ENCODE results near the gene FBL. TPM values are rescaled to one million over a fixed set of nuclear protein-coding genes. Genes with fewer than 3 reads are reported as not detected.

FBL gene
- polyA plus RNA-seq, 2 of the 4 experiments (the other 2 are of a cell fraction) = 716 to 1,141 TPM

- Histone ChIP-seq H3K4me3 (no peak overlapping the region), H3K4me2 (no peak overlapping the region), H3K9me3 (0 out of 3 replicates have a peak, but pooled peaks cover 2% of the 10 kb centered on the region), H3K27ac (no peak overlapping the region), H3K4me1 (no peaks in the 10 kb centered on the region)
- FAIRE-seq (no peak), DNase-seq (ENCODE audit: low read depth in 1 of 2, low spot score in 1 of 2) (no peak), ATAC-seq (no peak)
- POLR2A ChIA-PET = interaction anchor here (1.8 kb wide), 1 partner anchor 8 kb away, joined by 5 read pairs; no protein-coding TSS in a partner anchor
- CTCF ChIA-PET = interaction anchor here (0.8 to 9.2 kb wide), 7 partner anchors 18 to 721 kb away, joined by 3 to 64 read pairs (median 3); partner anchors contain the start of gene PSMC4
- TF ChIP-seq ZSCAN20 (CRISPR knock-in tag; IDR thresholded peaks at IDR 0.05) = no peak
- TF ChIP-seq RFX5 (IDR thresholded peaks at IDR 0.05) = no peak
- TF ChIP-seq MAFK (IDR thresholded peaks at IDR 0.05; ENCODE audit: partially characterized antibody) = no peak
- TF ChIP-seq USF2 (IDR thresholded peaks at IDR 0.05) = no peak
- no peak for TF ChIP-seq POLR2AphosphoS2 (conservative IDR thresholded peaks at IDR 0.05; ENCODE audit: low read length)
- TF ChIP-seq RCOR1 (IDR thresholded peaks at IDR 0.05; ENCODE audit: low read depth, low read length) = no peak
- TF ChIP-seq EHF (CRISPR knock-in tag; IDR thresholded peaks at IDR 0.05) = no peak
- no peak for TF ChIP-seq CHD2 (IDR thresholded peaks at IDR 0.05; ENCODE audit: low read length, partially characterized antibody)
- WGBS (ENCODE audit: missing lambda C conversion rate) = 92% methylated on average over 11 of the region's 11 CpGs
Observed at GRCh38 chr19:39825093-39825463, 21.1 kb downstream of the FBL start.

DNA sequence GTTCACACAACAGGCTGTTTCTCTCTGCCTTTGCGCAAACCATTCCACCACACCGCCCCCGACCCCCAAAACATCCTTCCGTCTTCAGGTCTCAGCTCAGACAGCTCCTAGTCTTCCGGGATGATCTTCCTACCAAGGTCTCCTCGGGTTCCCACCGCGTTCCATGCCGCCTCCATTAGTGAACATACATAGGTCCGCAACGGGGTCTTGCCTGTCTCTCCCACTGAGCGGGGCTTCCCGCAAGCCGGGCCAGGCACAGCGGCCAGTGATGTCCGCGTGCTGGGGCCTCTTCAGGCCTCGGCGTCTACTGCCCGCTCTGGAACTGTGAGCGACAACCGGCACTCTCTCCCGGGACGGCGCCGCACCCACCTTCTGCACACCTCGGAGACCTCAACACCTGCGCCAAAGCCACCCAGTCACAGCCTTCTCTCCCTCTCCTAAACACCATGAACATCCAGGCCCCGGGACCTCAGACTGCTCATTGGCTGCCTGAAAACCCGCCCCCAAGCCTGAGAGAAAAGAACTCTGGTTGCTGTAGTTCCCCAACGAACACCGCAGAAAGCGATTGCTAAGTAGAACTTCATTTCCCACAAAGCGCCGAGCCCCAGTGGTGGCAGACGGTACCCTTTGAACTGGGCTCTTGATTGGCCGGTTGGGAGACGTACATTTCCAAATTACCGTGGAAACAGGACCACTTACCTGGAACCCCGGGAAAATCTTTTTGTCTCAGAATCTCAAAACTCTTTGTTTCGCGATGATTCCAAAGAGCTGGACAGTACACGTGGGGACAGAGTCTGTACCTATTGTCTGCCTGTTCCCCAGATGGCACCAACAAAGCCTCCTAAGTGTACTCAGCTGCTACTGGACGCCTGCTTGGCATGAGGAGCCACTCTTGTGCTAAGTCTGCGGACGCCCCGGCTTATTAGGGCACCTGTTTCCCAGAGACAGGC is 21.8 kb downstream of the FBL start:
- POLR2A ChIA-PET = interaction anchor here (1.8 kb wide), 1 partner anchor 9 kb away, joined by 5 read pairs; no protein-coding TSS in a partner anchor

More for the DNA sequence above, 21.8 kb downstream of the FBL start:
- TF ChIP-seq CHD2 (IDR thresholded peaks at IDR 0.05; ENCODE audit: low read length, partially characterized antibody) (no peak), RNF2 (IDR thresholded peaks at IDR 0.05; ENCODE audit: borderline replicate concordance, low read depth) (no peak), HOXB5 (CRISPR knock-in tag; IDR thresholded peaks at IDR 0.05) (no peak), ZNF302 (CRISPR knock-in tag; IDR thresholded peaks at IDR 0.05) (no peak), BCL3 (IDR thresholded peaks at IDR 0.05) (no peak), PHF8 (IDR thresholded peaks at IDR 0.05; ENCODE audit: borderline replicate concordance, low read depth) (no peak), MAFK (IDR thresholded peaks at IDR 0.05; ENCODE audit: partially characterized antibody) (no peak), EHMT2 (IDR thresholded peaks at IDR 0.05; ENCODE audit: low read depth) (no peak), HEYL (CRISPR knock-in tag; IDR thresholded peaks at IDR 0.05) (no peak), FOXS1 (CRISPR knock-in tag; IDR thresholded peaks at IDR 0.05) (no peak), NR3C1 (IDR thresholded peaks at IDR 0.05) (no peak), CEBPB (IDR thresholded peaks at IDR 0.05) (no peak), GATA3 (IDR thresholded peaks at IDR 0.05; ENCODE audit: borderline replicate concordance) (no peak), ESRRA (IDR thresholded peaks at IDR 0.05; ENCODE audit: borderline replicate concordance, low read length) (no peak), RCOR1 (IDR thresholded peaks at IDR 0.05; ENCODE audit: low read depth, low read length) (no peak), BHLHE40 (IDR thresholded peaks at IDR 0.05; ENCODE audit: low read depth, low read length) (no peak), TFCP2L1 (CRISPR knock-in tag; IDR thresholded peaks at IDR 0.05) (no peak), MYC (IDR thresholded peaks at IDR 0.05; ENCODE audit: borderline replicate concordance, low read length) (no peak)
- TF ChIP-seq, protein P1, sequence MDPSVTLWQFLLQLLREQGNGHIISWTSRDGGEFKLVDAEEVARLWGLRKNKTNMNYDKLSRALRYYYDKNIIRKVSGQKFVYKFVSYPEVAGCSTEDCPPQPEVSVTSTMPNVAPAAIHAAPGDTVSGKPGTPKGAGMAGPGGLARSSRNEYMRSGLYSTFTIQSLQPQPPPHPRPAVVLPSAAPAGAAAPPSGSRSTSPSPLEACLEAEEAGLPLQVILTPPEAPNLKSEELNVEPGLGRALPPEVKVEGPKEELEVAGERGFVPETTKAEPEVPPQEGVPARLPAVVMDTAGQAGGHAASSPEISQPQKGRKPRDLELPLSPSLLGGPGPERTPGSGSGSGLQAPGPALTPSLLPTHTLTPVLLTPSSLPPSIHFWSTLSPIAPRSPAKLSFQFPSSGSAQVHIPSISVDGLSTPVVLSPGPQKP (IDR thresholded peaks at IDR 0.05; ENCODE audit: low read depth, low read length) = no peak
- Histone ChIP-seq H3K4me3 (no peak overlapping the region), H3K4me2 (no peak overlapping the region), H3K27ac (no peak overlapping the region), H3K4me1 (no peaks in the 10 kb centered on the region), H3K9me3 (0 out of 3 replicates have a peak, but pooled peaks cover 2% of the 10 kb centered on the region)
- no peak for DNase-seq (ENCODE audit: low read depth in 1 of 2, low spot score in 1 of 2)
- FAIRE-seq = peak; percentile 46
- 90% methylated on average over 47 of the region's 47 CpGs for WGBS (ENCODE audit: missing lambda C conversion rate)
- ATAC-seq = peak in 1 of 2 experiments; percentile 21; a peak in 3 of 6 replicates
- CTCF ChIA-PET = interaction anchor here (0.8 to 9.2 kb wide), 9 partner anchors 18 to 720 kb away, joined by 3 to 64 read pairs (median 4); partner anchors contain the start of genes FBL and PSMC4

Data from A549 (cell line).